B cell (primary cell): ENCODE data around the gene OOSP4A. TPM values are rescaled to one million over a fixed set of nuclear protein-coding genes. Genes with fewer than 3 reads are reported as not detected.
A peak's percentile ranks its signal among the peaks of the same experiment; 100 is the strongest.

Experiments
- ATAC-seq: fragments of 200-7000 bp; cut with Tn5 transposase; one replicate; pipeline ENCODE4 v1.10.0; 2021; ENCODE audit warnings: low read depth, mild to moderate bottlenecking, moderate number of reproducible peaks, moderate library complexity
- CTCF ChIA-PET: fragments of 350-600 bp; sonication (Branson Sonifier 250); formaldehyde crosslinking; loops from one replicate; lab custom pipeline; 2021; ENCODE audit warnings: antibody characterized with exemption, inconsistent platforms; lab: Charles Lee
- POLR2A ChIA-PET: fragments of 350-600 bp; sonication (Branson Sonifier 250); formaldehyde crosslinking; loops from one replicate; lab custom pipeline; 2021; ENCODE audit warnings: antibody characterized with exemption; lab: Charles Lee
- DNase-seq: peaks from one replicate; pipeline ENCODE4 v3.0.0; 2013
- H2AFZ ChIP-seq: 2 replicates; pipeline ENCODE4 v1.6.1; 2012; ENCODE audit warnings: mild to moderate bottlenecking, low read depth, low read length; ENCODE audit not compliant: insufficient read depth, poor library complexity, severe bottlenecking
- H3K27ac ChIP-seq, 2 donors: 1 replicate in 1 of 2; 2 replicates in 1 of 2; pipeline ENCODE4 v1.5.1; 2012 to 2013; ENCODE audit warnings: low read length in 2 of 2, mild to moderate bottlenecking in 2 of 2, moderate library complexity in 1 of 2
- H3K27me3 ChIP-seq, 4 experiments: fragments of 200-600 bp in 1 of 4; sonication (generic) in 1 of 4; replicated peaks in 1 of 4; 1 replicate in 2 of 4; 2 replicates in 2 of 4; pipeline versions ENCODE4 v1.6.1 to v1.7.0; 2013 to 2016; ENCODE audit warnings: low read length in 3 of 4, mild to moderate bottlenecking in 2 of 4, mixed read lengths in 1 of 4, moderate library complexity in 1 of 4; ENCODE audit not compliant: insufficient read depth in 4 of 4, control insufficient read depth in 3 of 4; ENCODE audit errors: control extremely low read depth in 1 of 4
- H3K36me3 ChIP-seq, 2 experiments: replicated peaks in 1 of 2; 1 replicate in 1 of 2; 2 replicates in 1 of 2; pipeline versions ENCODE4 v1.6.1 to v1.7.1; 2013; ENCODE audit warnings: low read length in 1 of 2; ENCODE audit not compliant: insufficient read depth in 2 of 2, control insufficient read depth in 1 of 2; ENCODE audit errors: control extremely low read depth in 1 of 2, extremely low read depth in 1 of 2
- H3K4me1 ChIP-seq, 2 donors: fragments of 200-600 bp in 1 of 2; sonication (generic) in 1 of 2; 1 replicate in 1 of 2; 2 replicates in 1 of 2; pipeline versions ENCODE4 v1.5.1 to v1.6.1; 2013 to 2017; ENCODE audit warnings: low read length in 2 of 2; ENCODE audit not compliant: control insufficient read depth in 2 of 2, insufficient read depth in 2 of 2
- H3K4me2 ChIP-seq: replicated peaks from 2 replicates; pipeline ENCODE3; 2012; ENCODE audit warnings: mild to moderate bottlenecking, low read depth, low read length; ENCODE audit not compliant: poor library complexity, severe bottlenecking
- H3K4me3 ChIP-seq, 5 experiments: fragments of 200-600 bp in 1 of 5; sonication (generic) in 1 of 5; 1 replicate in 3 of 5; 2 replicates in 2 of 5; pipeline versions ENCODE4 v1.5.1 to v1.7.0; 2011 to 2016; ENCODE audit warnings: low read length in 4 of 5, mild to moderate bottlenecking in 4 of 5, low read depth in 2 of 5, control low read depth in 1 of 5, moderate library complexity in 1 of 5; ENCODE audit not compliant: insufficient read depth in 1 of 5; ENCODE audit errors: control extremely low read depth in 1 of 5, extremely low read depth in 1 of 5
- H3K79me2 ChIP-seq: fragments of 200-600 bp; sonication (generic); one replicate; pipeline ENCODE4 v1.6.0; 2016; ENCODE audit warnings: low read length; ENCODE audit not compliant: control insufficient read depth, insufficient read depth
- H3K9ac ChIP-seq: fragments of 200-600 bp; sonication (generic); 2 replicates; pipeline ENCODE4 v1.6.1; 2017; ENCODE audit warnings: mild to moderate bottlenecking, low read length, moderate library complexity
- H3K9me3 ChIP-seq, 3 donors: one replicate each; pipeline versions ENCODE4 v1.6.1 to v1.7.1; 2013; ENCODE audit warnings: low read length in 2 of 3; ENCODE audit not compliant: control insufficient read depth in 2 of 3, insufficient read depth in 1 of 3; ENCODE audit errors: control extremely low read depth in 1 of 3
- H4K20me1 ChIP-seq: 2 replicates; pipeline ENCODE4 v1.6.0; 2012; ENCODE audit warnings: mild to moderate bottlenecking, low read length; ENCODE audit not compliant: insufficient read depth, control insufficient read depth, poor library complexity, severe bottlenecking
- H3K27ac Mint-ChIP-seq: one replicate; pipeline ENCODE4 v1.8.0; 2021; ENCODE audit warnings: mixed read lengths
- H3K27me3 Mint-ChIP-seq: one replicate; pipeline ENCODE4 v1.8.0; 2021; ENCODE audit warnings: mixed read lengths
- H3K4me1 Mint-ChIP-seq: one replicate; pipeline ENCODE4 v1.8.0; 2021; ENCODE audit warnings: mixed read lengths
- H3K4me3 Mint-ChIP-seq: one replicate; pipeline ENCODE4 v1.8.0; 2021; ENCODE audit warnings: mixed read lengths
- H3K9me3 Mint-ChIP-seq: one replicate; pipeline ENCODE4 v1.8.0; 2022; ENCODE audit warnings: mixed read lengths; ENCODE audit not compliant: insufficient read depth
- EZH2 ChIP-seq: IDR thresholded peaks from 2 replicates; pipeline ENCODE4 v1.6.1; 2012; ENCODE audit warnings: borderline replicate concordance, low read depth, mild to moderate bottlenecking, moderate library complexity, low read length; ENCODE audit not compliant: insufficient read depth, poor library complexity, severe bottlenecking
- WGBS: methylation state at CpG from one replicate; pipeline ENCODE4 v1.1.5; 2013; ENCODE audit warnings: missing lambda C conversion rate; ENCODE audit not compliant: insufficient coverage; 5-methylcytosine and 5-hydroxymethylcytosine counted together
- intact Hi-C: fragments of 100-400 bp; cut with micrococcal nuclease; formaldehyde crosslinking; loops from one replicate; pipeline ENCODE4 v1.10.0; 2022
- polyA plus RNA-seq: library from polyadenylated mRNA; depleted of rRNA; stranded (reverse); fragments of >200 nt; gene quantifications from 2 replicates; pipeline ENCODE4 v1.2.3, GENCODE V29; 2012
- total RNA-seq, 2 donors: library from RNA; stranded (reverse); fragments of 120-200 nt in 1 of 2; gene quantifications; 1 replicate in 1 of 2; 2 replicates in 1 of 2; pipeline versions ENCODE4 v1.2.3 to v1.2.4, GENCODE V29; 2013 to 2022
- TF ChIP-seq, protein P1 (sequence below): fragments of 200-600 bp; IDR thresholded peaks from one replicate; pipeline ENCODE4 v1.8.0; 2022; ENCODE audit warnings: antibody characterized with exemption, mild to moderate bottlenecking

The OOSP4A gene
- total and polyA plus RNA-seq, 2 donors (not counting 1 experiment from before 2014, with no cell fraction given) = not detected

DNA sequence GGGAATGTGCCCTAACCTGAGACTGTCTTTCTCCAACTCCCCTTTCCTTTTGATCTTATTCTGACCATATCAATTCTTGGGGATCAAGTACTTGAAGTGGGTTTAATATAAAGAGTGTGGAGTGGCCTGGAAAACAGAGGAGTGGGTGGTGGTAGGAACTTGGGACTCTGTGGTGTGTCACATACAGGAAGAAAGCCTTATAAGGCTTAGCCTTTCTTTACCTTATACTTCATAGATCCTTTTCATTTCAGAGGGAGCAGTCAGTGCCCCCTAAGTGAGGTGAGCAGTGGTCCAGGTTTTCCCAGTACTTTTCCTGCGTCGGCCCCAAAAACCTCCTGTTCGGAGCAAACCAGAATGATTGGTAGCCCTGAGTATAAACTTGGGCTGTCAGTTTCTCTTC lies 25.1 kb upstream of the OOSP4A start:
- no peaks in the 10 kb centered on the region for H3K36me3 ChIP-seq
- H3K9me3 Mint-ChIP-seq = no peaks in the 10 kb centered on the region
- DNase-seq = no peak

GRCh38 chr11:59939482-59939881 lies 24.4 kb upstream of the OOSP4A start:
- no peaks in the 10 kb centered on the region for H3K9me3 ChIP-seq
- no peak for TF ChIP-seq EZH2
- TF ChIP-seq, protein P1, sequence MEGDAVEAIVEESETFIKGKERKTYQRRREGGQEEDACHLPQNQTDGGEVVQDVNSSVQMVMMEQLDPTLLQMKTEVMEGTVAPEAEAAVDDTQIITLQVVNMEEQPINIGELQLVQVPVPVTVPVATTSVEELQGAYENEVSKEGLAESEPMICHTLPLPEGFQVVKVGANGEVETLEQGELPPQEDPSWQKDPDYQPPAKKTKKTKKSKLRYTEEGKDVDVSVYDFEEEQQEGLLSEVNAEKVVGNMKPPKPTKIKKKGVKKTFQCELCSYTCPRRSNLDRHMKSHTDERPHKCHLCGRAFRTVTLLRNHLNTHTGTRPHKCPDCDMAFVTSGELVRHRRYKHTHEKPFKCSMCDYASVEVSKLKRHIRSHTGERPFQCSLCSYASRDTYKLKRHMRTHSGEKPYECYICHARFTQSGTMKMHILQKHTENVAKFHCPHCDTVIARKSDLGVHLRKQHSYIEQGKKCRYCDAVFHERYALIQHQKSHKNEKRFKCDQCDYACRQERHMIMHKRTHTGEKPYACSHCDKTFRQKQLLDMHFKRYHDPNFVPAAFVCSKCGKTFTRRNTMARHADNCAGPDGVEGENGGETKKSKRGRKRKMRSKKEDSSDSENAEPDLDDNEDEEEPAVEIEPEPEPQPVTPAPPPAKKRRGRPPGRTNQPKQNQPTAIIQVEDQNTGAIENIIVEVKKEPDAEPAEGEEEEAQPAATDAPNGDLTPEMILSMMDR = peak; percentile 40
- no peaks in the 10 kb centered on the region for H3K4me1 ChIP-seq
- Mint-ChIP-seq H3K9me3 (no peaks in the 10 kb centered on the region), H3K4me3 (no peak overlapping the region), H3K27me3 (peaks cover 15% of the 10 kb centered on the region), H3K4me1 (no peaks in the 10 kb centered on the region), H3K27ac (no peak overlapping the region)
- H3K4me2 ChIP-seq = no peak overlapping the region
- no peak overlapping the region for H2AFZ ChIP-seq
- no peaks in the 10 kb centered on the region for H3K36me3 ChIP-seq
- intact Hi-C loops = no loop called here
- no peak overlapping the region for H3K27ac ChIP-seq
- 80% methylated on average over 2 of the region's 2 CpGs for WGBS
- no peaks in the 10 kb centered on the region for H4K20me1 ChIP-seq
- no peak for DNase-seq
- no peak overlapping the region for H3K4me3 ChIP-seq
- ChIA-PET CTCF (no interaction called here), POLR2A (no interaction called here)
- H3K79me2 ChIP-seq = no peaks in the 10 kb centered on the region
- ATAC-seq = no peak
- peaks cover 0 to 6% (median 0%) of the 10 kb centered on the region in 4 experiments for H3K27me3 ChIP-seq
- H3K9ac ChIP-seq = no peak overlapping the region

More for the DNA sequence above, 25.1 kb upstream of the OOSP4A start:
- H3K79me2 ChIP-seq = no peaks in the 10 kb centered on the region
- H3K4me3 Mint-ChIP-seq = no peak overlapping the region
- intact Hi-C loops = no loop called here
- no peak for ATAC-seq
- no peaks in the 10 kb centered on the region for H3K9me3 ChIP-seq
- CTCF ChIA-PET = no interaction called here
- H3K4me2 ChIP-seq = no peak overlapping the region
- H4K20me1 ChIP-seq = no peaks in the 10 kb centered on the region
- H3K27me3 Mint-ChIP-seq = peaks cover 15% of the 10 kb centered on the region
- H3K4me1 Mint-ChIP-seq = no peaks in the 10 kb centered on the region
- H3K9ac ChIP-seq = no peak overlapping the region
- POLR2A ChIA-PET = no interaction called here
- TF ChIP-seq, protein P1 = no peak
- TF ChIP-seq EZH2 = no peak
- H3K27me3 ChIP-seq = peaks cover 0 to 6% (median 0%) of the 10 kb centered on the region in 4 experiments
- no peak overlapping the region for H3K27ac ChIP-seq
- H3K27ac Mint-ChIP-seq = no peak overlapping the region
- no peak overlapping the region for H3K4me3 ChIP-seq
- H3K4me1 ChIP-seq = no peaks in the 10 kb centered on the region
- WGBS = 94% methylated on average over 3 of the region's 3 CpGs
- H2AFZ ChIP-seq = no peak overlapping the region
